NCI-H82 treated with DMSO at 0.1 percent for 48 hours (cell line): ENCODE results near the gene PCNX1.

Source experiments
- DNase-seq: peaks from one replicate; lab custom pipeline; 2025; ENCODE audit not compliant: unreplicated experiment; lab: John Stamatoyannopoulos, UW

Gene PCNX1

DNA sequence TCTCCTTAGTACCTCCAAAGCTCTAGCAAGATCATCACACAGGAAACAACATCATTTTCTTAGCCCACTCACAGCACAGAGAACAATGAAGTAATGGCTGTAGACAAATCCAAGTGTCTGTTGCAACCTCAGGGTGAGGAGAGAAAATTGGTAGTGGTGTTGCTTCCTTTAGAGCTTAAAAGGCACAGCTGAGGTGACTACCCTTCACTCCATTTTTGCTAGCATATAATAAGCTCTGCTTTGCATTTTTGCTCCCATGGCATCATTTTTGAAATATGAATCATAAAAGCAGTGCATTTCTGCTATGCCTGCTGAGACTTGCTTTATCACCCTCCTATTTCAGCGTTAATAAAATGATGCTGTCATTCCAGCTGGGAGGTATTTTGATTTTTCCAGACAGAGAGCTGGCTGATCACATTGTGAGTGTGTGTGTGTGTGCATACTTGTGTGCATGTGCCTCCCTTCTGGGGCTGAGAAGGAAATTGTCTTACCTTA, 18.5 kb upstream of the PCNX1 start:
- no peak for DNase-seq

DNA sequence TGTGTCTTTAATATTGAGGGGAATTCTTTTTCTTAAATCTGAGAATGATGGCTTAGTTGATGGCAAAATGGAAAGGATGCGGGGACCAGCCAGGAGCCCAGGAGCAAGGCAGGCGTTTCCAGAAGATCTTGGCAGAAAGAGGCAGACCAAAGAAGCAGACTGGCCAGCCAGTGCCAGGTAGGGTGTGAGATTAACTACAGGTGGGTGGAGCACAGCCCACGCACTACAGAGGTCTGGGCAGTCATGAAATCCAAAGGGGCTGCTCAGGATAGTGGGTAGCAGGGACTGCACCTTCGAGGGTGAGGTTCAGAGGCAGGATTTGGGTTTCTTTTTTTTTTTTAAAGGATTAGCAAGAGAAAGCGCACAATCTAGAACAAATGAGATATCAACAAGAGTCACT, 17.7 kb upstream of the PCNX1 start:
- DNase-seq: no peak

DNA sequence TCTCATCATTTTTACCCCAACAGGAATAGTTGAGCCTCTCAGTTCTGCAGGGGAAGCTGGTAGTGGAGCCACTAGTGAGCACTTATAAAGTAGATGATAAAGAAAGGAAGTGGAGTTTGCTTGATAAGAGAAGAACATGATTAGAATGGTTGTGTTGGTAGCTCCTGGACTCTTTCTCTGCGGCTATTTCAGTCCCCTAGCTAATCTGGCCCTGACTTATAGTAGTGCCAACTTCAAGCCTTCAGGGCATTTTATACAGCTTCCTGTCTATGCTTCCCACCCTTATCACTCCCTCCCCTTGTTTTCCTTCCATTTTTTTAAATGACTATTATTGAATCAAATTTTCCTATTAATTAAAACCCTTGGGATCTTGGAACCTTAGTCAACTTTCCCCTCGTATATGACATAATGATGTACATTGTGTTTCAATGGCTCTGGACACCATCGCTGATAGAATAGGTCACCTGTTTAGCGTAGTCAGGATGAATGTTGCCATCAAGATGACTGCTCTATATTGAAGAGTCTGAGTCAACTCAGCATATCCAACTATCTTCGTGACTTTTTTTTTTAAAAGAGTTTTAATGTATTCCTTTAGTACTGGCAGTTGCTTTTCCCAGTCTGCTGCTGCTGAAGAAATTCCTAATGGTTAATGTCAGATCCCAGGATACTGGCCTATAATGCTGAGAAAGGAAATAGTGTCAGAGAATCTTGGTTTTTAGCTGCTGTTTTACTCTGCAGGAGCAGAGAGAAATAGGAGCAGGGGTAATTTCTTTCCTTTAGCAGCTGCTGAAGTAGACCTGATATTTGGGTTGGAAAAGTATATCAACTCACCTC, 16.2 kb upstream of the PCNX1 start:
- no peak for DNase-seq

DNA sequence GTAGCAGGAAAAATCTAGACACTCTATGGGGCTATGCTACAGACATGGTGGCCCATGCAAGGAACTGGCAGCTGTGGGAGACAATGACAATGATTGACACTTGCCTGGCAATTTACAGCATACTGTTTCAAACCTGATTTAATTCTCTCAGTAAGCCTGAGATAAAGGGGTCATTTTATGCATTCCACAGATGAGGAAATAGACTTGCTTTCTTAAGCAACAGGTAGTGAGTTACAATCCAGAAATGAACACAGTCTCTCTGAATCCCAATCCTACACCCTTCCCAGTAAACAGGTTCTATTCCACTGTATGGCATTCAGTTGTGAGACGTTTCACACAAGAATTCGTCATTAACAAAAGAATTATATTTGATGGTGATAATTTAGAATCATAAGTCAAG, 15.5 kb upstream of the PCNX1 start:
- no peak for DNase-seq

DNA sequence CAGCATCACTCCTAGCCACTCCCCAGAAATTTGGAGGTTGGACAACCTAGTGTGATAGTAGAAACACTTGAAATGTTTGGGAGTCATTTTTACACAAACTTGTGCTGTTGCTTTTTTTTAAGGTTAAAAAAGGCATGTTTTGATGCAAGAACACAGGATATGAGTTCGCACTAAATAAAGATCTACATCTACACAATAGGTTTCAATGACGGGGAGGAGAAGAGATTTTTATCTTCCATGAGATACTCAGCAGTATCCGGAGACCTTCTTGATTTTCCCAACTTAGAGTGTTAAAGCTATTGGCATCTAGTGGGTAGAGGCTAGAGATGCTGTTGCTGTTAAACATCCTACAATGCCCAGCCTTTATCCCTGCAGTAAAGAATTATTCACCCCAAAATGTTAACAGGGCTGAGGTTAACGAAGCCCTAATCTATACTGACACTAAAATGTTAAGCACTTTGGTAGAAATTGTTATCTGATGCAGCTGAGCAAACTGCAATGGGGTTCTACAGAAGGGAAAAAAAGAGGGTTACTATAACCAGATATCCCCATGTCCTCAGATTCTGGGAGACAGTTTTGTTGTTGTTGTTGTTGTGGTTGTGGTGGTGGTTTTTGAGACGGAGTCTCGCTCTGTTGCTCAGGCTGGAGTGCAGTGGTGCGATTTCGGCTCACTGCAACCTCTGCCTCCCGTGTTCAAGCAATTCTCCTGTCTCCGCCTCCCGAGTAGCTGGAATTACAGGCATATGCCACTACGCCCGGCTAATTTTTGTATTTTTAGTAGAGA, 14.0 kb upstream of the PCNX1 start:
- no peak for DNase-seq

DNA sequence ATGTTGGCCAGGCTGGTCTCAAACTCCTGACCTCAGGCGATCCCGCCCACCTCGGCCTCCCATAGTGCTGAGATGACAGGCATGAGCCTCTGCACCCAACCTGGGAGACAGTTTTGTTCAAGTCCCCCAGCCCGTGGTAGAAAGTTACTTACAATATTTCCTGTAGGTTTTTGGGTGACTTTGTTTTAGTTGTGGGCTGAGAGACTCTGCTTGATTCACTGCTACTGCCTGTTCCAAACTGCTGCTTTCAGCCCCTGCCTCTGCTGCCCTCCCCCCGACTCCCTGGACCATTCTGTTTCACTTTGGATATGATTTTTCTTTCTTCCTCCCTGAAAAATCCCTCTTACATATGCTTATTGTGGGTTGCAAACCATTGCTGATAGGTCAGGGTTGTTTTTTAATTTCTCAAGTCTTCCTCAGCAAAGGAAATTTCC, 13.4 kb upstream of the PCNX1 start:
- DNase-seq: no peak

DNA sequence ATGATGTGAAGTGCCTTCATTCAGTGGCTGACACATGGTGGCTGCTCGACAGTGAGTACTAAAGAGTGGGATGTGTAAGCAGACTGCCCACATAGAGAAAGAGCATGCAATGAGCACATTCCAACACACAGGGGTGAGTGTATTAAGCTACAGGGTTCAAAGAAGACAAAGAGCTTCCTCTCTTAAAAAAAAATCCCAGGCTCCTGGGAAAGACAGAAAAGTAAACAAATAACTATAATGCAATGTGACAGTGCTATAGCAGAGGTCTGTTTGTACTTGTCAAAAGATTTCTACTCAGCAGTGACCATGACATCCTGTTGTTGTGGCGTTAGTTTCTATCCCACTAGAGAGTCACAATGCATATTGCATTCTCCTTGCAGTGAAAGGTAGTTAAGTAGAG, 12.4 kb upstream of the PCNX1 start:
- DNase-seq: no peak

DNA sequence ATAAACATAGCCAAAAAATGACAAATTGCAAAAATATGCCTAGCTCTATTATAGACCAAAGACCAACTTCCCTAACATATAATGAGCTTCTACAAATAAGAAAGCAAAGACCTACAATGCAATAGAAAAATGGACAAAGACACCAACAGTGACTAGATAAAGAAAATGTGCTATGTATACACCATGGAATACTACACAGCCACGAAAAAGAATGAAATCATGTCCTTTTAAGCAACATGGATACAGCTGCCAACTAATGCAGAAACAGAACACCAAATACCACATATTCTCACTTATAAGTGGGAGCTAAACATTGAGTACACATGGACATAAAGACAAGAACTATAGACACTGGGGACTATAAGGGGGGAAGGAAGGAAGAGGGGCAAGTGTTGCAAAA, 10.9 kb upstream of the PCNX1 start:
- DNase-seq: no peak

DNA sequence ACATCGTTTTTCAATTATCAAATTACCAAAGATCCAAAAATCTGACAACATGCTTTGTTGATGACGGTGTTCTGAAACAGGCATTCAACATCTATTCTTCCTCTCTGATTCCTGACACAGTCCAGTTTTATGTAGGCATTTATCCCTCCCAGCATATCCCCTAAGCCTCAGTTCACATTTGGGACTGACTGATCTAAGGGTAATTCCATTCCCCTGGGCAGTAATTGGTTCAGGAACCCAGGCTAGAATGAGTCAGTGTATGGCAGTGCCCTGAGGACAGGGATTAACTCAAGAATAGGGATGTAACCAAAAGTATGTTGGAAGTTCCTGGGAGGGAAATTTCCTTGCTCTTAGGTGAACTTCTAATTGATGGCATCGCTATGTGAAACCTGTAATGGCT, 10.3 kb upstream of the PCNX1 start:
- DNase-seq: no peak

DNA sequence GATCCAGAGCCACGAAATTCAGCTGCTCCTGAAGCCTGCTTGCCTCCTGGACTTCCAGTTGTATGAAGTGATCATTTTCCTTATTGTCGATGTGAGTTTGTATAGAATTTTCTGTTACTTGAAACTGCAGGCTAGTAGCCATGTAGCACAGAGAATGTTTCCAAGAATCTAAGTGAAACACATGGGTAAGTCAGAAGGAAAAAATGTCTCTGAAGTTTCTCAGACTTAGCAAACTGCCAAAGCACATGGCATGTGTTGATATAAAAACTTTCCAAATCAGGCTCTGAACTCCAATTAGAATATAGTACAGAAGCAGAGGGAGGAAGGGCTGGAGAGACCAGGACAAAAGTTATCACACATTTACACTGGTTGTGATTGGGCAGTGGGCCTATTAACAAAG, 9.8 kb upstream of the PCNX1 start:
- no peak for DNase-seq

DNA sequence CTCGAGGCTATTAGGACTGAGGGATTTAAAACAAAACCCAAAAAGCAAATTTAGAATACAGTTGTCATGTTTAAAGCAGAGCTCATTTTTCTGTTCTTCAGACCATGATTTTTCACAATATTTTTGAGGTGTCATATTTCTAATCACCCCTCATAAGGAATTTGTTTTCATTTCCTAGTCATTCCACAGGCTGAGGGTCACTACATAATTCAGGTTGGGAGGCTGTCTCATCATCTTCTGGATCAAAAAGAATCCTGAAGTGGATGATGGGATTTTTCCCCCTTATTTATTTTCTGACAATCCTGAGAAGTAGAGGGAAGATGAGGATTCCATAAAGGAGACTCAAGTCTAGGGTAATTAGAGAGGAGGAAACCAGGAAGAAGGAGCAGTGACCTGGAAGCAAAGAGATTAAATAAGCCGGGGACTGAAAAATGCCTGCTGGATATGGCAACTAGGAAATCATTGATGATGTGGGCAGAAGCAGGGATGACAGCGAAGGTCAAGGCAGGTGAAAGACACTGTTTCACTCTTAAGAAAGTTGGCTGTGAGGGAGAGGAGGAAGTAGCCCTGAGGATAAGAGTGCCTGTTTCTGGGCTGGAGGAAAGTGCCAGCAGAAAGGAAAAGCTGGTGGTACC, 9.0 kb upstream of the PCNX1 start:
- no peak for DNase-seq

DNA sequence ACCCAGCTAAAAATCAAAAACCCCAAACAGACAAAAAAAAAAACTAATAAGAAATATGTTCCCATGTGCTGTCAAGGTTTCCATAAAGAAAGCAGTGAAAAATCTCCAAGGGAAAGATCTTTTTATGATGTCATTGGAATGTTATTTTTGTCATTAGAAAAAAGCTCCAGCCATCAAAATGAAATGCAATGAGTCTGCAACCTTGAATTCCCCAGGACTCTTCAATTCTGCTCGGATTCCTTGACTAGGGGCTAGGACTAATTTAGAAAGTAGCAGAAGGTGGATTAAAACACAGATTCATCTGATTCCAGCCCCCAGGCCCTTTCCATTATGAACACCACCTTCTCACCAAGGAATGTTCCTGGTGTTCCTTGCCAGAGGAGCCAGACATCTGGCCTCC, 6.0 kb upstream of the PCNX1 start:
- no peak for DNase-seq

DNA sequence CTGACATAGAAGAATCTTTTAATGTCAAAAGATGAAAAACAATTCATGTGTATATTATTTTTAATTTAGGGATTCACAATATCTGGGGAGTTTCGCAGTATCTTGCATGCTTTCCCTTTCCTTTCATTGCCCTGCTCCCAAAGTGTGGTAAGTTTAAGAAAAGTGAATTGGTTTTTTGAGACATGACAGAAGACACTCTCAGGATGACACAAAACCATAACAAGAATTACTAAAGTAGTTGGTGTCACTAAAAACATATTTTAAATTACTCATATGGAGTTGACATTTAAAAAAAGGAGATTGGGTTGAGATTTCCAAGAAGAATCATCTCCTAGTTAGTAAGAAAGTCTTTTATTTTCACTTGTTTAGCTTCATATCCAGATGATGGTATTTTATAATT, 5.1 kb upstream of the PCNX1 start:
- DNase-seq: no peak

DNA sequence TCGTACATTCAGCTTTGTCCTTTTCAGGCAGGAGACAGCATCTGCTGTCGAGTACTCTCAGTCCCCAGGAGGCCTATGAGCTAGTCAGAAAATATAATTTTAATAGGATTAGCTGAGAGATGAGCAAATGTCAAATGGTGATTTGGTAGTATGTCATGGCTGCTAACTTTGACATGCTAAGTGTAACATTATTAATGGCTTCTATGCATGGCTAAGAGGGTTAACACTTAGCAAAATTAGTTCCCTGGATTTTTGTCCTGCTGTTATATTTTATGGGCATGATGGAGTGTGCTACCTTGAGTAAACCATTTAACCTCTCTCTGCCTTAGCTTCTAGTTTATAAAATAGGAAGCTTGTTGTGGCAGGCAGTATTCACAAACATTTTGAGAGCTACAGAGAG, 2.9 kb upstream of the PCNX1 start:
- peak; percentile 94 for DNase-seq

DNA sequence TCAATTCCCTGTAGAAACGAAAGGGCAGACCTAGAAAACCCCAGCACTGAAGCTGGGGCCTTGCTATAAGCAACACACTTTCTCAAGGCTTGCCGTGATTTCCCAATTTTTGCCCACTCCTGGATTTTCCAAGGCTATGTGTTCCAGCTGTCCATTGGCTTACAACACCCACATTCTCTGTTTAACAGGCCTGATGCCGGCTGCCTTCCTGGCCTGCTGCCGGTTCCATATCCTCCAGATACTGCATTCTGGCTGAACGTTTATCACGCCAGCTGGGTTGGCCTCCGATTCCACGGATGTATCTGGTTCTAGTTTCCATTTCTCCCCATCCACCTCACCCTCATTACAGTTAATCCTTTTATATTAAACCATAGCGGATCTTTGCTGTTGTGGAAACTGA, 2.0 kb upstream of the PCNX1 start:
- peak; percentile 78 for DNase-seq

DNA sequence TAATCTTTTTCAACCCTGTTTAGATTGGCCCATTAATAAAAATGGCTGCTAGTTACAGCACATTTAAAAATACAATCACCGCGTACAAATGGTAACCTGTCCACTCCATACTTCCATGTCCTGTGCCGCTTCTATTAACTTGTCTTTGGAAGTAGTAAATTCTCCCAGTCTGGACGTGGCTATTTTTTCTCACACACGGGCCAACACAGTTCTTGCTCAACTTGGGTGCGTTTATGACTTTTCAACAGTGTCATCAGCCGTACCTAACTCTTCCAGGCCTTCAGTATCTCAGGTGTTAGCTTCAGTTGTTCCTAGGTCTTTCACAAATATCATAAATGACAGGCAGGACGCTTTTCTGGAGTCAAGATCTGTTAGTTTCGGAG, 475 bp upstream of the PCNX1 start:
- DNase-seq: no peak

DNA sequence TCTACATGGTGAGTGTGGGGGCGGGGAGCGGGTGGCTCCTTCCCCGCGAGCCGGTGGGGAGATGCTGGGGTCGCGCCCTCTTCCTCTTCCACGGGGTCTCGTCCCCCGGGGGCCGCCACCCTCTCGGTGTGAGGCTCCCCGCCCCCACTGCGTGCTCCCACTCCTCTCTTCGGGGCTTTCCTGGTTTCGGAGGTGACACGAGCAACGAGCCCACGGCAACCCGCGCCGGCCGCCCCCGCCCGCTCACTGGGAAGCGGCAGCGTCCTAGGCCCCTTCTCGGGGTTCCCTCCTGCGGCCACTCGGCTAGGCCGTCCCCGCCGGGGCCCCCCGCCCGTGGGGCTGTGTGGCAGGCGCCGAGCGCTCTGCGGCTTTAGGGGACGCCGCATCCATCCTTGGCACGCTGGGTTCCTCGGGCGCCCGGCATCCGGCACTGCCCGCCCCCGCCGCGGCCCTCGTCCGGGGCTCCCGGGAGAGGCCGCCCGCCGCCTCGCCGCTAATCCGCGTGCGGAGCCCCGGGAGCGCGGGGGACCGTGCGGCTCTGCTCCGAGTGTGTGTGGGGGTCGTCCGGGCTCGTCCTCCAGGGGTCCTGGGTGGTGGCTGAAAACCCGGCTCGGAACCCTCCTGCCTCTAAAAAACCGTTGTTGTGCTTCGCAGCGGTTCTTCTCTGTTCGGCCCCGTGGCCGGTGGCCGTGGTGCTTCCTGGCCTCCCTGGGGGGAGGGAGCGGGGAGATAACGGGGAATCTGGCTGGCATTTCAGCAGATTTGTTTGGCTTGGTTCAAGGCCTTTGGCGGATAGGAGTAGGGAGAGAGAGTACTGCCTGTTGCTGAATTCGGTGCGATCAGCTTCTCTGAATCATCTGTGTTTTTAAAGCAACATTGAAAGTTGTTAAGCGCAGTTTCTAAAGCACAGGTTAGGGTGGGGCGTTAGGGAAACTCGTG, 1.0 kb downstream of the PCNX1 start:
- DNase-seq: no peak

DNA sequence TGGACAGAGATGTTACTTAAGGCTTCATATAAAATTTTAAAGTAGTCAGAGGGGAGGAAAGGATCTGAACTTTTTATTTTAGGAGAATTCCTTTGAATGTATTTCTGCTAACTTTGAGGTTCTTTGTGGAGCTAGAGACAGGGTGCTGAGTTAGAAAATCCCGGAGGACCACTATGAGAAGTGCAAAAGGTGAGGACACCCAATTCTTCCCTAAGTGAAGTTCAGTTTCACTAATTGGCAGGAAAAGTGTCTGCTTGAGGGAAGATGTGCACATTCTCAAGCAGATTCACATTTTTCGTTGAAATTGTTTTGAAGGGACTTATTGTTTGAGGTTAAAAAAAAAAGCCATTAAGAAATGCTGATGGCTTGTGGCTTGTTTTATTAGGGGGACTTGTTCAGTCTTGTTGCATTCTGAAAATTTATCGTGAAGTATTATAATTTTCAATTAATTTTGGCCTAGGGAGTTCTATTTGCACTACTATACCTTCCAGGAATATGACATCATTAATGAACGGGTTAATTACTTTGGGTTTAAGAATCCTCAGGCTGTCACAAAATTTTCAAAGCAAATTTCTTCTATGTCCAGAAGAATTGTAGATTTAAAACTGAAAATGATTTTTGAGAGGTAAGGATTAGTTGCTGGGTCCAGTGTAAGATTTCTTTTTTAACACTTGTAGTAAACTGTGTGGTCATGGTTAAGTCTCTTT, 1.8 kb downstream of the PCNX1 start:
- no peak for DNase-seq

DNA sequence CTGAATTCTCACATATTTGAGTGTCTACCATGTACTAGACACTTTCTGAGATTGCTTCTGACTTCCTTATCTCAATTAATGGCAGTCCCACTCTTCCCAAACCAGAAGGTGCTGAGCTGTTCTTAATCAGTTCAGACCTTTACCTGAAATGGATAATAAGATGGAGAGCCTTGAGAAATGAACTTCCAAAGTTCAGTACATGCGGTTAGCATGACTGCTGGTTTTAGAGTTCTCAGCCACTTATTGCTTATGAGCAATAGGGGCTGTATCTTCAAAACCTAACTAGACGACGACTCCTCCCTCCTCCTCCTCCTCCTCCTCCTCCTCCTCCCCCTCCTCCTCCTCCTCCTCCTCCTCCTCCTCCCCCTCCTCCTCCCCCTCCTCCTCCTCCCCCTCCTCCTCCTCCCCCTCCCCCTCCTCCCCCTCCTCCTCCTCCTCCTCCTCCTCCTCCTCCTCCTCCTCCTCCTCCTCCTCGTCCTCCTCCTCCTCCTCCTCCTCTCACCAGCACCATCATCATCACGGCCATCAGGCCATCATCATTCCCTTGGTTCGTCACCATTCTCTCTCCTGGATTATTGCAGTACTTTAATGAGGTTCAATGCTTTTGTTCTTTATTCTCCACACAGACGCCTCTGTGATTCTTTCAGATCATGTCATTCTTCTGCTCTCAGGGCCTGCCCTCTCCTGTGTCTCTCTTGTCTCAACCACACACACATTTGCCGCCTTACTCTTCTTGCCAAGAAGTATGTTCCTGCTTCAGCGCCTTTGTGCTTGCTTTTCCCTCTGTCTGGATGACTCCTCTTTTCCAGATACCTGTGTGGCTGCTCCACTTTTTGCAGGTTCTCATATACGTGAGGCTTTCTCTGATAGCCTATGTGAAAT, 2.7 kb downstream of the PCNX1 start:
- no peak for DNase-seq
